GM11168 (cell line): ENCODE measurements around the gene DSCAM.

Experiments used
- in situ Hi-C: fragments of 300-500 bp; cut with MboI; formaldehyde crosslinking; loops from one replicate; pipeline ENCODE4 v1.12.0; 2022; ENCODE audit warnings: low sequenced_read_pairs; ENCODE audit not compliant: unreplicated experiment

Gene DSCAM

GRCh38 chr21:40841524-40842196, 5.3 kb downstream of the DSCAM start:
- in situ Hi-C loops: no loop called here

GRCh38 chr21:40840401-40841125, 6.4 kb downstream of the DSCAM start:
- in situ Hi-C loops: no loop called here

- in situ Hi-C loops: no loop called here
These were observed 7.4 kb downstream of the DSCAM start for GRCh38 chr21:40839521-40839920.

GRCh38 chr21:40837456-40837855, 9.5 kb downstream of the DSCAM start:
- in situ Hi-C loops: no loop called here

- in situ Hi-C loops: no loop called here
These were observed 11.7 kb downstream of the DSCAM start for GRCh38 chr21:40835184-40835694.

GRCh38 chr21:40833184-40833583, 13.8 kb downstream of the DSCAM start:
- in situ Hi-C loops: no loop called here

- in situ Hi-C loops: no loop called here
These were observed 14.6 kb downstream of the DSCAM start for GRCh38 chr21:40832316-40832715.

GRCh38 chr21:40830836-40831235, 16.1 kb downstream of the DSCAM start:
- in situ Hi-C loops: no loop called here

- in situ Hi-C loops: no loop called here
These were observed 17.2 kb downstream of the DSCAM start for GRCh38 chr21:40829791-40830190.

- in situ Hi-C loops: no loop called here
These were observed 17.6 kb downstream of the DSCAM start for GRCh38 chr21:40829308-40829707.

- in situ Hi-C loops: no loop called here
These were observed 19.4 kb downstream of the DSCAM start for GRCh38 chr21:40827509-40827908.

GRCh38 chr21:40819071-40819900, 27.7 kb downstream of the DSCAM start:
- in situ Hi-C loops: no loop called here

GRCh38 chr21:40813918-40814317, 33.0 kb downstream of the DSCAM start:
- in situ Hi-C loops: no loop called here

GRCh38 chr21:40809673-40810197, 37.2 kb downstream of the DSCAM start:
- in situ Hi-C loops: no loop called here

GRCh38 chr21:40803101-40803500, 43.9 kb downstream of the DSCAM start:
- in situ Hi-C loops: no loop called here

GRCh38 chr21:40800126-40800525, 46.8 kb downstream of the DSCAM start:
- in situ Hi-C loops: no loop called here

- in situ Hi-C loops: no loop called here
These were observed 49.1 kb downstream of the DSCAM start for GRCh38 chr21:40797891-40798290.

- in situ Hi-C loops: no loop called here
These were observed 49.5 kb downstream of the DSCAM start for GRCh38 chr21:40797410-40797809.

- in situ Hi-C loops: no loop called here
These were observed 50.5 kb downstream of the DSCAM start for GRCh38 chr21:40796464-40796863.

GRCh38 chr21:40795313-40795712, 51.6 kb downstream of the DSCAM start:
- in situ Hi-C loops: no loop called here
